Central memory CD4-positive, alpha-beta T cell (primary cell): ENCODE data around the gene MBIP.

Source experiments
- DNase-seq: peaks from one replicate; pipeline ENCODE4 v3.0.0; 2022

The MBIP gene

DNA sequence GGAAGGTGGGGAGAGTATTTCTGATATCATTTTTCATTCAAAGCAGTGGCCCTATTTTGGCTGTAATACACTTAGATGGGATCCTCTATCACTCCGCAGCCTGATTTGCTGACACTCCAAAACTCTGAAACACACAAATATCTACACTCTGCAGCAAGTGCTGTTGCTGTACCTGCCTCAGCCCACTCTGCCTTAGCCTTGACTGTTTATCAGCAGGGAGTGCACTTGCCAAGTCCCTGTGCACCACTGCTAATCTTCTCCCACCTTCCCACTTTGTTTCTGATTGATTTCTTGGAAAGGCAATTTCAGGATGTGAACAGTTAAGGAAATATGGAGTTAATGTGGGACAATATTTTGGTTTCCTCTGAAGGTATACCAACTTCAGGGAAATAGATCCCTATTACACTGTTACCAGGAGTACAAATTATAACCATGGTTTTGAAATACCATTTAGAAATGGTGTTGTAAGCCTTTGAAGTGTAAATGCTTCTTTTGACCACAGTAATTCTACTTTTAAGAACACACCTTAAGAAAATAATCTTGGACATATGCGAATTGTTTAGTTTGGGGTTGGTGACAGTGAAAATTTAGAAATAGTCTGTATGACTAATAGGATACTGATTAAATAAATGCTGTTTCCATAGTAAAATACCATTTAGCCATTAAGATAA, 59.3 kb downstream of the MBIP start:
- DNase-seq, result no peak

DNA sequence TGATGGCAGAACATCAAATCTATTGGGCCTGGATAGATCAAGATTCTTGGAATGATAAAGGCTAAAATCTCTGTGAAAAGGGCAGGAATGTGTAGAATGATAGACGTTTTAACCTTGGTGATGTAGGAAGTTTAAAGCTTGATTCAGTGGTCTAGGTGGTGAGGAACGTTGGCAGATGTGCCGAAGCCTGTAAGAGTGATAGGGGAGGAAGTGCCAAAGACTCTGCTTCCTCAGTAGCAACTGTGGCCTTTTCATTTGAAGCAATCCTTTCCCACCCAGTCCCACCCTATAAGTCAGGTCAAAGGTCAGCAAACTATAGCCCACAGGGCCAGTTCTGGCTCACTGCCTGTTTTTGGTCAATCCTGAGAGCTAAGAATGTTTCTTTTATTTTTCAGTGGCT, 62.2 kb downstream of the MBIP start:
- no peak for DNase-seq

DNA sequence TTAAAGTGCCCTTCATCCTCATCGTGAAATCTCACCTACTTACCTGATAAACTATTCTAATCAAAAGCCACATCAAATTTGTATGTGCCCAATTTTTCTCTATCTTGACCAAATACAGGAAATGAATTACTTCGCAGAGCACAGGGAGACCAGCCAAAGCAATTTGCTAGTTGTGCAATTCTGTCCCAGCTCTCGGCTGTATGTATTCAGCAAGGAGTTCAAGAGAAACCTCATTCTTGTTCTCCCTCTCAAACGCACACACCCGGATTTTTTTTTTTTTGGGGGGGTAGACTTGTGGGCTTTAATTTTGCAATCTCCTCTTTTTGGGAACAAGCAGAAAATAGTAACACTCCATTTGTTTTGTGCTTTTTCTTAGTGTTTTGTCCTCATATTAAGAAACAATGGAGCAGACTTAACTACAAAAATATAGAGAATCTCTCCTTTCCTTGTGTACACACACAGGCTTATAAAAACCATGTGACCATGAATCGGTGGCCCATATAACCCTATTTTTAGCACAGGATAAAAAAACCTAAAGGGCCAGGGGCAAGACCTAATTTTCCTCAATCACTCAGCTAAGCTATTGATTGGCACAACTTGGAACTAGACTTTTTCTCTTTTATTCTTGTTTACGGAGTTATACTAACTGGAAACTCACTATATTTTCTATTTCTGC, 64.2 kb downstream of the MBIP start:
- no peak for DNase-seq

DNA sequence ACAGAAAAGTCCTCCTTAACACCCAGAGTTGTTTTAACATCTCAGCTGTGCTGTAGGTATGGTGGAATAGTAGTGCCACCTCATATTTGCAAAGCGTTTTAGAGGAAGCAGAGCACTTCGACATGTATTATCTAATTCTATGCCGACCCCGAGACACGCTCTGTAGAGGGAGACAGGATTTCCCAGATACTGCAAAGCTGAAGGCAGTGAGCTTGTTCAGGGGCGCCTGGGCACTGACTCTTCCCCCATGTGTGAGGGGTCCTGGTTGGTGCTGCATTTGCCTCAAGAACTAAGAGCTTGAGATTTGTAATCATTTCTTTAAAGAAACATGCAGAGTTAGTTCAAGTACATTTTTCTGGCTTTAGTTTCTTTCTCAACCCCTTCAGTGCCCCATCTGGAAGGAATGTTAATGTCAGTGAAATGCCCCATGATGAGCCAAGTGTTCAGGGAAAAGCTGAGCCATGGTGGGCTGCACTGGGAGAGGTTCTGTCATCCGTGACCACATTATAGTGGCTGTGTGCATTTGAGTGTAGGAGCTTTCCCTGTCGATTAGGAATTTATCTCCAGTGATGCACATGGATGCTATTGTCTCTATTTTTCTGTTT, 66.3 kb downstream of the MBIP start:
- DNase-seq, result no peak
